ENCODE measurements around the gene AIP.

AIP gene

GRCh38 chr11:67521924-67522323 is 39.1 kb downstream of the AIP start:
- DNase-seq, result no peak
- in situ Hi-C loops (cut with MboI; ENCODE audit: low pct_unique_long_range_greater_than_20kb, low sequenced_read_pairs), result no loop called here

DNA sequence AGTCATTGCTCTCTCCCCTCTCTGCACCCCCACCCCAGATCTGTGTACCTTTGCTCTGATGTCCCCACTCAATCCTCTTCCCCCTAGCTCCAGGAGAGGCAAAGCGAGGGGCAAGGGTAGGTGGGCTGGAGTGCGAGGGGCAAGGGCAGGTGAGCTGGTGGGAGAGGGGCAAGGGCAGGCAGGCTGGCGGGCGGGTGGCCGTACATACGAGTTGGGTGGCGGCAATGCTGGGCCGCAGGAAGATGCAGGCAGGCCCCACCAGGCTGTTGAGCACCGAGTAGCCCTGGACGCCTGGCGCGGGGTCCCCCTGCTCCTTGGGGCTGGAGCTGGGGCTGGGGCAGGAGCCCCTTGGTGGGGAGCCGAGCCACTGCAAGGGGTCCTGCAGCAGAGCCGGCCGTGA is 39.5 kb downstream of the AIP start:
- in situ Hi-C loops (cut with MboI; ENCODE audit: low pct_unique_long_range_greater_than_20kb, low sequenced_read_pairs), result no loop called here
- no peak for DNase-seq

DNA sequence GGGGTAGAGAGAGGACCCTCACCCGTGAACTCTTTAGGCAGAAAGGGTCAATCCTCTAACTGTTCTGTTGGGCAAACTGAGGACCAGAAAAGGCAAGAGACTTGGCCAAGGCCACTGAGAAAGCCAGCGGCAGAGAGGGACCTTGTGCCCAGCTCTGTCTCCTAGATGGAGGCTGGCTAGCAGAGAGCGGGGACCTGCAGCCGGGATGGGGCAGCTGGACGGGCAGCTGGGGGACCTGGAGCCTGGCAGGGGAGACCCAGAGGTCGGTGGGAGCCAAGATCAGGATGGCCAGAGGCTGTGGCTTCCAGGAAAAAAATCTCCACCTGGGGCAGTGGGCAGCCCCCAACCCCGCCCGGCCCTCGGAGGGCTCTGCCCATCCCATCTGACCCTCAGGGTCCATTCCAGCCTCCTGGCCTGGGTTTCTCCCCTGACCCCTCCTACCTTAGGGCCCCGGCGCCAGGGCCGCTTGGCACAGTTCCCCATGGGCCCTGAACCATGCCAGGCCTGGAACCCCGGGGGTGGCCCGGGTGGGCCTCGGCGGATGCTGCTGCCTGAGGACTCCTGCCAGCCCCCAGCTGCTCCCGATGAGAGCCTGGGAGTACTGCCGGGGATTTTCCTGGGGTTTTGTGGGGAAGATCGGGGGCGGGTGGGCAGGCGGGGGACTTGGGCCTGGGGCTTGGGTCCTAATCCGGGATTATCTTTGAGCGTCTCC is 40.2 kb downstream of the AIP start, which contains the start of gene CABP2:
CABP2 (minus strand) TSS at position 603 of the 712 bp plus-strand sequence; CDS start at position 483, 120 bp downstream.
- DNase-seq, result no peak
- in situ Hi-C loops (cut with MboI; ENCODE audit: low pct_unique_long_range_greater_than_20kb, low sequenced_read_pairs), result no loop called here

DNA sequence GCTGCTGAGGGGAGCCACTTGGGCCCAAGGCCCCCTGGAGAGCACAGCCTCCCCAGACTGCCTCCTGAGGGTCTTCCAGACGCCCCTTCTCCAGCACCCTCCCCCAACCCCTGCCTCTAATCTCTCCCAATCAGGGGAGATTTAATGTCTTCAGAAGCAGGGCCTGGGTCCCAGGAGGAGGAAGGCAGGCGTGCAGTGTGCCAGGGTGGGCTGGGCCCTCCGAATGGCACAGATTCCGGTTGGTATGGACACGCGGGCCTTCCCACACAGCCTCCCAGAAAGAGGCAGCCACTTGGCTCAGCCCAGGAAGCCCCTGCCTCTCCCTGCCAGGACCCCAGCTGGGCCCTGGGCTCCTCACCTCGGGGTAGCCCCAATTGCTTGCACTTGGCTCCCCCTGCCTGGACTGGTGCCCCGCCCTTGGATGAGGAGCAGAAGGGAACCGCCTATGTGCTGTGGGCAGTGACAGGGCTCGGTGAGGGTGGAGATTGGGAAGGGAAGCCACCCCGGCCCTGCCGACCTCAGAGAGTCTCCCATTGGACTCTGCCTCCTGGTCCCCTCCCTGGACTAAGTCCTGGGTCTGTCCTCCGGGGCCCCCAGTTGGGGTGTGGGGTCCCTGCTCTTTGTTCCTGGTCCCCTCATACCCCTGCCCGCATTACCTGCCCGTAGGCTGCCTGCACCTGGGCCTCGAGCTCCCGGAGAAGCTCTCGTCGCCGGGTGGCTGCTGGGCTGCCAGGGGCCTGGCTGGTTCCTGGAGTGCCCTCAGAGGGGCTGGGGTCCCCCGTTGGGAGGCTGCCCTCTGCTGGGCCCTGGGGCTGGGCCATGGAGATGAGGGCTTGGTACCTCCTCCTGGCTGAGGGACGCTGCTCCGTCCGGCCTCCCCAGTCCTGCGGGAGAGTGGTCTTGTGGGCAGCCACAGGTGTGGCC is 41.0 kb downstream of the AIP start:
- in situ Hi-C loops (cut with MboI; ENCODE audit: low pct_unique_long_range_greater_than_20kb, low sequenced_read_pairs), result no loop called here
- no peak for DNase-seq

DNA sequence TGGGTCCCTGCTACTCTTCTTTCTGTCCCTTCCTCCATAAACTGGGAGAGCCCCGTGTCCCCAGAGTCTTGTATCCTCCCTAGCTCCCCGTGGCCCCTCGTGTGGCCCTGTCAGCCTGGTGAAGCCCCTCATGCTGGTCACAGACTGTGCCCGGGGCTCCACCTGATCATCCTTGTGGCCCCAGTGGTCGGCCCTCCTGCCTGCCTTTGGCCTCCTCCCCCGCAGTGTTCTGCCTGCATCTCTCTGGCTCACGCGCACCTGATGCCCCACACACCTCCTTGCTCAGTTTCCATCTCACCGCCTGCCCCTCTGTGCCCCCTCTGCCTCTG is 41.6 kb downstream of the AIP start:
- no peak for DNase-seq
- in situ Hi-C loops (cut with MboI; ENCODE audit: low pct_unique_long_range_greater_than_20kb, low sequenced_read_pairs), result no loop called here

DNA sequence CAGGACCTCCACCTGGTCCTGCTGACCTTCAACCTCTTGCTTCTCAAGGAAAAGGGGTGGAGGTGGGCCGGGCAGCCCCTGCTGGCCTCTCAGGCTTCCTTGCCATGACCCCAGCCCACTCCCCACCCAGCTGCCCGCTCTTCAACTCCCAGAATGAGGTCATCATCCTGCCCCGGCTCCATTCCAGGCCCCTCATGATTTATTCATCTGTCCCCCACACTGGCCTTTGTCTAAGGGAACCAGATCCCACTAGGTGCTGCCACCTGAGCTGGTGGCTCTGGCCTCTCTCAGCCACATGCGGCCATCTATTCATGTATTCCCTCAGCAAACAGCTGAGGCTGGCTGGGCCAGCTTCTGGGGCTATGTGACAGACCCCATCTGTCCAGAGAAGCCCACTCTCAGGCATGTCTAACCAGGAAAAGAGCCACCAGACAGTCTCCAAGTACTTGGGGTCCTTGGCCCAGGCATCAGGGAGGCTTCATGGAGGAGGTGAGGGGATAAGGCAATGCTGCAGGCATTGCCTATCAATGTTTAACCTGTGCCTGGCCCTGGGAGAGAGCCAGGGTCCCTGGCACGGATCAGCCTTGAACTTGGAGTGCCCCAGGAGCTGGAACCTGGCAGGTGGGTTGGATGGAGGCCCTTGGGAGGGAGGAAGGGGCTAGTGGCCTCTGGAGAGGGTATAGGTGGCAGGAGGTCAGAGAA is 42.6 kb downstream of the AIP start:
- in situ Hi-C loops (cut with MboI; ENCODE audit: low pct_unique_long_range_greater_than_20kb, low sequenced_read_pairs), result no loop called here
- DNase-seq, result no peak

DNA sequence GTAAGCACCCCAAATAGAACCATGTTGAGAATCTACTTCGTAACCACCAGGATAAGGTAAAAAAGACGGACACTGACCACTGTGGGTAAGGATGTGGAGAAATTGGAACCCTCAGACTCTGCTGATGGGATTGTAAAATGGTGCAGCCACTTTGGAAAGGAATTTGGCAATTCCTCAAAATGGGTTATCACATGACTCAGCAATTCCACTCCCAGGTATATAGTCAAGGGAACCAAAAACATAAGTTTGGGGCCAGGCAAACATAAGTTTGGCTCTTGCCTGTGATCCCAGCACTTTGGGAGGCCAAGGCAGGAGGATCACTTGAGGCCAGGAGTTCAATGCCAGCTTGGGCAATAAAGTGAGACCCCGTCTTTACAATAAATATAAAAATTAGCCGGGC is 45.5 kb downstream of the AIP start:
- DNase-seq, result no peak
- in situ Hi-C loops (cut with MboI; ENCODE audit: low pct_unique_long_range_greater_than_20kb, low sequenced_read_pairs), result no loop called here

DNA sequence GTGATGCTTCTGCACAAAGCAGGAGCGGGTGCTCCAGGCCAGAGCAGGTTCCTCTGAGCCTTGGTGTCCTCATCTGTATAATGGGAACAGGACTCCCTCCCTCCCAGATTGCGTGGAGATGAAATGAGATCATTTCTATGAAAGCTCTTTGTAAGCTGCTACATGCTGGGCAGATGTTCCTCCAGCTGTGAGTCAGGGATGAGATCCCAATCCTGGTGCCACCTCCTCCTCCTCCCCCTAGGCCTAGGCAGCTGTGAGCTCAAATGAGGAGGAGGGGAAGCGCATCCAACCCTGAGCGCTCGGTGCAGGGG is 47.4 kb downstream of the AIP start:
- in situ Hi-C loops (cut with MboI; ENCODE audit: low pct_unique_long_range_greater_than_20kb, low sequenced_read_pairs), result no loop called here
- no peak for DNase-seq

DNA sequence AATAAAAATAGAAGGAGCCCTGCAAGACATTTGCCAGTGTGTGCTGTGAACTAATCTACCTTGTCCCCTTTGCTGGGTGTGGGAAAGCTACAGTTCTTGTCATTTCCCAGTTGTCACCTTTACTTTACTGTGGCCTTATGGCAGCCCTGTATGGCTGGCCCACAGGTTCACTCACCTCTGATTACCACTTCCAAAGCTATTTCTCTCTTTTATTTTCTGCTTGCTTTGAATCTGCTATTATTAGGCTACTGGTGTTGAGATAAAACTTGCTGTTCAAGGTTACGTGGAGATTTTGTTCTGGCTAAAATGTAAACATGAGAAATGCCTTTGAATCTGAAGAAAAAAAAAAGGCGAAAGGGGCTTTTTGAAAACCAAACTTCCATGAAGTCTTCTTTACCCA is 50.1 kb downstream of the AIP start:
- DNase-seq, result no peak
- in situ Hi-C loops (cut with MboI; ENCODE audit: low pct_unique_long_range_greater_than_20kb, low sequenced_read_pairs), result no loop called here

DNA sequence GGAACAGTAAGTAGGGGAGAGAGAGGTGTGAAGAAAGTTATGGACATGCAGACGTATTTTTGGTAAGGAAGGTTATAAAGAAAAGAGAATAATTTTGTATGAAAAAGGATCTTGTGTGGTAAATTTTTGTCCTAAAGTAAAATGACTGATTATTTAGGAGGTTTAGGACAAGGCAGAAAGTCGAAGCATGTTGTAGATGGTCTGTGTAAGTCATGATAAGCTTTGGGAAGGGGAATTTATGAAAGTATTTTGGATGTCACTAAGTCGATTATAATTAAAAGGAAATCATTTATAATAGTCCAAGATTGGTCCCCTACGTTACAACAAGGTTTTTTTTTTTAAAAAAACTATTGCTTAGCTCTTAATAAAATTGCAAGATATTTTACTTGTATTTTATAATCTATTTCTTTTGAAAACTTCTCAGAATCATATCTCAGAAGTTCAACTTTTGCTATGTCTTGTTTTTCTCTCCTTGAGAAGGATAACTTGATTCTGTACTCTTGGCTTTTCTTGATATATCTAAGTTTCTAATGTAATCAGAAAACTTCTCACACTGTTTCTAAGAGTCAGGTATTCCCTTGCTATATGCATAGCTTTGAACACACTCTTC is 51.3 kb downstream of the AIP start:
- DNase-seq, result peak; percentile 46
- in situ Hi-C loops (cut with MboI; ENCODE audit: low pct_unique_long_range_greater_than_20kb, low sequenced_read_pairs), result no loop called here

DNA sequence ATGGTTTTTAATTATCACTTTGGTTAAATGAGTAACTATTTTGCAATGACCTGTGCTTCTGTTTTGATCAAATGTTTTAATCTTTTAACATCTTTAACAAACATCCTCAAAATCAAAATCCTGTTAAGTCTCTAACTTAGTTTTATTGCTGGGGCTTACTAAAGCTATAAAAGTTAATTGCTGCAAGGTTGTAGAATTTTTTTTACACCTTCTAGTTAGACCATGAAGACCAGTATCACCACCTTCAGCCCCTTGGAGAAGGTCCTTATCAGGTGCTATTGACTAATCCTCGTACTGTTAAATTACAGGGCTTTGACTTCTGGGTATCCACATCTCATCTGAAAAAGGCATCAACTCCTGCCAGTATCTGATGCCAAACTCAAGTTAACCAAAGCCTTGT is 52.7 kb downstream of the AIP start:
- in situ Hi-C loops (cut with MboI; ENCODE audit: low pct_unique_long_range_greater_than_20kb, low sequenced_read_pairs), result no loop called here

DNA sequence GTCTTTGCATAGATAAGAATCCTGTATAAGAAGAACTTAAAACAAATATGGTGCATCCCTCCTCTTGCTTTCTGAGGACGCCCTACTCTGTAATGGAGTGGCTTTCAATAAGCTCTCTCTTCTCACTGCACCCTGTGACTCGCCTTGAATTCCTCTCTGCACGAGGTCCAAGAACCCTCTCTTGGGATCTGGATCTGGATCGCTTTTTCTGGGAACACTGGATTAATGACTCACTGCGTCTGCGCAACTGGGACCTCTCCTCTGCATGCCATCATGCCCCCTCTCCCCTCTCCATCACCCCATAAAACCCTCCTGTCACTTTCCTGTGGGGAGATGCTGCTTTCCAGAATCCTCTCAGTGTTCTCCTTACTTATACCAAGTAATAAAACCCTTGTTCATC is 55.5 kb downstream of the AIP start:
- in situ Hi-C loops (cut with MboI; ENCODE audit: low pct_unique_long_range_greater_than_20kb, low sequenced_read_pairs), result no loop called here
- no peak for DNase-seq

More for the DNA sequence above, 52.7 kb downstream of the AIP start:
- DNase-seq, result no peak

GRCh38 chr11:67538823-67539505 is 56.1 kb downstream of the AIP start:
- DNase-seq, result no peak
- in situ Hi-C loops (cut with MboI; ENCODE audit: low pct_unique_long_range_greater_than_20kb, low sequenced_read_pairs), result no loop called here

DNA sequence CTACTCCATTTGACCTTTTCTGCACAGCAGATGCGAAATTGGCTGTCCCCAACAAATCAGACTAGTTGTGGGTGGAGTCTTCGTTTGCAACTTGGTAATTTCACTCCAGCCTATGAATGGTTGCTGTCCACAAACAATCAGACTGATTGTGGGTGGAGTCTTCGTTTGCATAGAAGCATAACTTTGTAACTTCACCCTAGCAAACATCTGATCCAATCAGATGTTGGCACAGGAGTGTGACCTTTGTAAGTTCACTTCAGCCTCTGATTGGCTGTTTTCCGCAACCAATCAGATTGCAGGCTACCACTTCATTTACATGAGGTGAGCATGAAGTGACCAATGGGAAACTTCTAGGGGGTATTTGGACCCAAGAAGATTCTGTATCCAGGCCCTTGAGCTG is 56.7 kb downstream of the AIP start:
- no peak for DNase-seq
- in situ Hi-C loops (cut with MboI; ENCODE audit: low pct_unique_long_range_greater_than_20kb, low sequenced_read_pairs), result no loop called here
